NCI-H748 treated with DMSO at 0.1 percent for 48 hours (cell line): ENCODE data around the gene IRAG1.
"Not testable (repeated sequence)": the region's sequence is repeated elsewhere in the genome, so short reads cannot be mapped to it uniquely, and the experiment has no call there.

Experiments
- DNase-seq: peaks from one replicate; lab custom pipeline; 2025; lab: John Stamatoyannopoulos, UW

IRAG1 gene

GRCh38 chr11:10699072-10699471 is 5.5 kb upstream of the IRAG1 start:
- no peak for DNase-seq

GRCh38 chr11:10697323-10697620 is 3.7 kb upstream of the IRAG1 start:
- DNase-seq, result no peak

DNA sequence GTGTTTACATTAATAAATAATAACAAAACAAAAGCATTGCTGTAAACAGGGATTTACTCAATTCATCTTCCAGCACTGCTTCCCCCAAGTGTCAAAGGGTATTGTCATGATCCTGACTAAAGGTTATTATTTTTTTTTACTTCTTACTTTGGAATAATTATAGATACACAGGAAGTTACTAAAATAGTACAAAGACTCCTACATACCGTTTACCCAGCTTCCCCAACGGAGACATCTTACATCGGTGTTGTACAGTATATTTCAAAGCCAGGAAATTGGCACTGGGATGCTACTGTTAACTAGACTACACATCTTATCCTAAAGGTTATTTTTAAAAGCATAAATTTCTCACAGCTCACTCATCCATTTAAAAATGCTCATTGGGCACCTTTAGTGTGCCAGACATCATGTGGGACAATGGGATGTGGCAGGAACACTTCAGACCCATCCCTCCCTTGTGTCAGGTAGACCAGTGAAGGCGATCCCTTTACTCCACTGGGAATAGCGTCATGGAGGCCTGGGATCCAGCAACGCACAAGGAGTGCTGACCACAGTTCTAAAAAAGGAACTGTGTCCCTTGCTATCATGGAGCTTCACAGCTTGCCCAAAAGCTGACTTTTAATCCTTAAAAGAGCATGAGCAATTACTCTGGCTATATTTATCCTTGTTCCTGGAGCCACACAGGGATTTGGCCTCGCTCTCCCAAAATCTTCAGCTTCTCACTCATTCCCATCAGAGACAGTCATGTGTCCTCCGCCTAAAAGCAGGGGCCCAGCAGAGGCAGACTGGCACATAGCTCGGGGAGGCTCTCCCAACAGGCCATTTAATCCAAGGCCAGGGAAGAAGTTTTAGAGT is 3.1 kb upstream of the IRAG1 start:
- no peak for DNase-seq

GRCh38 chr11:10695833-10696232 is 2.3 kb upstream of the IRAG1 start:
- DNase-seq, result no peak

DNA sequence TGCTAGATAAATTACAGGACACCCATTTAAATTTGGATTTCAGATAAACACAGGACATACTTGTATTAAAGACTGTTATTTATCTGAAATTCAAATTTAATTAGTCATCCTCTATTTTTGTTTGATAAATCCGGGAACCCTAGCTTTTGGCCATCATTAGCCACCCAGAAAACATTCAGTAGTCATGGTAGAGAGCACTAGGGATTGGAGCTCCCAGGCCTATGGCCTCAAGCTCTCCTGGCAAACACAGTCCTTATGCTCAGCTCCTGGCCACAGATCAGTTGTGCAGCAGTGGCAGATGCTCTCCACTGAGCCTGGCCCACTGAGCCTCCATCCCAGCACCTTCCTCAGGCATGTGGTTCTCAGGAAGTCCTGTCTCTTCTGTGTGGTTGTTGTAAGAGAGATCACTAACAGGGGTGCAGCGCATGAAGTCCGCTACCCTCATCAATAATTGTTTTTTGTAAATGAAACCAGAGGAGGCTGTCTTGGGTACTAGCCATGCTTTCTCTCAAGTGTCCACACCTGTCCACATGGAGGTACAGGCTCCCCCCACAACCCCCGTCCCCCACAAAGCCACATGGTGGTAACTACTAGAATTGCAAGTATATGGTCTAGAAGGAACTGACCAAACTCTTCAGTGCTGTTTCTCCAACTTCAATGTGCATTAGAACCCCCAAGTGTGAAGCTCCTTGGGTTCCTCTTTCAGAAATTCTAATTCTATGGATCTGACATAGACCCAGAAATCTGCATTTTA is 1.1 kb upstream of the IRAG1 start:
- no peak for DNase-seq

DNA sequence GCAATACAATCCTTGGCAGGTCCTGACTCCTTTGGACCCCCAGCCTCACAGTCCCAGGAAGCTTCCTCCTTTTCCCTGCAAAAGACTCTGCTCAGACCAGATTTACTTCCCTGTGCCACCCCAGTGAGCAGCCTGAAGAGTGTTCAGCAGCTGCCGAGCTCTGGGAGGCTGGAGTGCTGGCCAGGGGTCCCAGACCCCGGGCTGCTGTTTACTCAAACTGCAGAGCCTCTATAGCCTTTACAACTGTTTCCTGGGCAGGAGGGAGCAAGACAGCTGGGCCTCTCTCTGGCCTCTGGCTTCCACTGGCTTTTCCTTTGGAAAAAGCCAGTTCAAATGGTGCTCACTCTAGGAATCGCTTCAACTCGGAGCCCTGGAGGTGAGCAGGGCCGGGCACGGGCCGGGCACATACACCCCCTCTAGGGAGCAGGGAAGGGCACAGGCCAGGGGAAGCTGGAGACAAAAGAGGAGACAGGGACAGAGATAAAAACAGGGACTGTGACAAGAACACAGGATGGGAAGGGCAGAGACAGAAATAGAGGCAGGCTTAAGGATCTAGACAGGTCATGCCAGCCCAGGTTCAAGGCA is 932 bp downstream of the IRAG1 start:
- no peak for DNase-seq

DNA sequence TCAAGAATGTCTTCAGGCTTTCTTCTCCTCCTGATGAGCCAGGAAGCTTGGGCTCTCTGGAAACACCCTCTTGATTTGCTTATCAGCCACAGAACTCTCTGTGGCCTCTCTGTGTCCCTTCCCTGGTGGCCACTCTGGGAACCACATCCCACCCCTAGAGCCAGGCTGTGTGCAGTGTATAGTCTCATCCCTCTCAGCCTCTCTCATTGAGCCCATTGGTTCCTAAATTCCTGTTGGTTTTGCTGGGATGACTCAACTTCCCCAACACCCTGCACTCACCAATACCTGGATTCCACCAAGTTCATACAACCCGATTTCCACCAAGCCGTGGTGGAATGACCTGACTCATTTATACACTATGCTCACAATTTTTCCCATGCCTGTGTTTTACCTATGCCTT is 5.2 kb downstream of the IRAG1 start:
- DNase-seq, result no peak

DNA sequence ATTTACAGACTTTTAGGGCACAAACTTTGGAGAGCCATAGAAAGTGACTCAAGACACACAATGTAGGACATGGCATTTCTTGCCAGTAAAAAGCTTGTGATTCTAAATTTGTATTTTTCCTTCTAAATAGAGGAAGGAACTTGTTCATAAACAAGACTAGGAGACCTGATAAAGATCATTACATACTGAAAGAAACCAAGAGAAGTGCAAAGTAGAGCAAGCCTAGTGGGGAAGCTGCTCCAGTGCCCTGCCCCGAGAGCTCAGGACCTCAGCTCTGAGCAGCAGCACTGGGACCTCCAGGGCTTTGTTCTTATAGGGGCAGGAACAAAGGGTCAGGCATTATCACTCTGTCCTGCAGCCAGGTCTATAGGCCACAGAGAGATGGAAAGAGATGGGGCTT is 7.2 kb downstream of the IRAG1 start:
- no peak for DNase-seq

GRCh38 chr11:10683429-10683828 is 10.1 kb downstream of the IRAG1 start:
- no peak for DNase-seq

GRCh38 chr11:10680956-10681487 is 12.5 kb downstream of the IRAG1 start:
- DNase-seq, result no peak

DNA sequence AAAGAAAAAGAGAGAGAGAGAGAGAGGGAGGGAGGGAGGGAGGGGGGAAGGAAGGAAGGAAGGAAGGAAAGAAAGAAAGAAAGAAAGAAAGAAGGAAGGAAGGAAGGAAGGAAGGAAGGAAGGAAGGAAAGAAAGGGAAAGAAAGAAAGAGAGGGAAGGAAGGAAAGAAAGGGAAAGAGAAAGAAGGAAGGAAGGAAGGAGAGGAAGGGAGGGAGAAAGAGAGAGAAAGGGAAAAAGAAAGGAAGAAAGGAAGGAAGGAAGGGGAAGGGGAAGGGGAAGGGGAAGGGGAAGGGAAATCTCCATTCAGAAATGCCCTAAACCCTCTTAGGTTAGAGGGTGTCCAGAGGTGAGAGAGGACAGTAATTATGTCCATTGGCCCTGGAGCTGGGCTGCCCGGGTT is 13.3 kb downstream of the IRAG1 start:
- DNase-seq, result not testable (repeated sequence)

DNA sequence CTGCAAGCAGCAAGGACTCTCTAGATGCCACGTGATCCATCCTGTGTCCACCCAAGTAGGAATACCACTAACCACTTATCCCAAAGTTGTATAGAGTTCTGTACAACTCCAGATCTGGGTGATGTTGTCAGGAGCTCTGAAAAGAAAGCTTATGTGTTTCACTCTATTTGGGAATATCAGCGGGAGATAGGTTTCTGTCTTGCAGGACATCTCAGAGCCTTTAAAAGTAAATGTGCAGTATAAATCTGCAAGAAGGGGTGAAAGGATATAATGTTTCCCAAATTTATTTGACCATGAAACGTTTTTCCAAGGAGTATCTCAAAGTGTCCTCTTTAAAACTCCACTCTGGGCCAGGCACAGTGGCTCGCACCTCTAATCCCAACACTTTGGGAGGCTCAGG is 13.9 kb downstream of the IRAG1 start:
- no peak for DNase-seq

- DNase-seq, result no peak
Observed at GRCh38 chr11:10678101-10678500, 15.5 kb downstream of the IRAG1 start.

GRCh38 chr11:10676919-10677318 is 16.6 kb downstream of the IRAG1 start:
- DNase-seq, result no peak

DNA sequence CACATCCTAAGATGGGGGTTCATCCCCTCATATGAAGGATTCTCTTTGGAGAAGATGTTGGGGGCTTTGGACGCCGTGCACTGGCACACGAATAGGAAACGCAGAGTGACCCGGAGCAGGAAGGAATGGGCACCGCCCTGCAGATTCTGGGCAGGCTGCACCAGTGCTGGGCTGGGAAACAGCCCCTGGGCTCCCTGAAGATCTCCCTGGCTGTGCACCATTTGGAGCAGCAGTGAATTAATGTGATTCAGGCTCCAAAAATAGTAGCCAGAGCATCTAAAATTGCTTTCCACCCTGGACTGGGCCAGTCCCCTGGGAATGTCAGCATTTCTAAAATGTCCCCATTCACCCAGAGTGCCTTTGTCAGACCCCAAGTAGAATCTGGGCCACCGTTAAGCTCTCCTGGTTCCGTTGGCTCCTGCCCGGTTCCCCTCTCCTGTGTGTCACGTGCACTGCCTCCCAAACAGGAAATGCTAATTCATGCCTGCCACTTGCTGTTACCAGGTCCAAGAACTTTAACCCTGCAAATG is 18.6 kb downstream of the IRAG1 start:
- DNase-seq, result no peak

DNA sequence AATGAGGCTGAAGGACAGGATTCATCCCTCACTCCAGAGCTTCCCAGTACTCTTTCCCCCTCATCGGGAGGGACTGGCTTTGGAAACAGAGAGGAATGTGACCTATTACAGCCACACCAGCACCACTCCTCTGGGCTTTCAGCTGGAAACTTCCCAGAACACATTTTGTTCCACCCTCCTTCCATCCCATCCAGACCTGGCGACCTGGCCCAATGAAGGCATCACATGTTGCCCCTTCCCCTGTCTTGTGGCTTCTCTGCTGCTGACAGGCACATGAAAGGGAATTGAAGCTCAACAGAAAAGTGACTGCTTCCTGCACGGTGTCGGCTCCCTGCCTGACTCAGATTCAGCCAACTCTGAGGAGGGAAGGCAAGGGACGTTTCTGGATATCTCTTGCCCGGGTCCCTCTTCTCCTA is 19.1 kb downstream of the IRAG1 start:
- DNase-seq, result no peak

- DNase-seq, result no peak
Observed at GRCh38 chr11:10673501-10674062, 20.0 kb downstream of the IRAG1 start.

DNA sequence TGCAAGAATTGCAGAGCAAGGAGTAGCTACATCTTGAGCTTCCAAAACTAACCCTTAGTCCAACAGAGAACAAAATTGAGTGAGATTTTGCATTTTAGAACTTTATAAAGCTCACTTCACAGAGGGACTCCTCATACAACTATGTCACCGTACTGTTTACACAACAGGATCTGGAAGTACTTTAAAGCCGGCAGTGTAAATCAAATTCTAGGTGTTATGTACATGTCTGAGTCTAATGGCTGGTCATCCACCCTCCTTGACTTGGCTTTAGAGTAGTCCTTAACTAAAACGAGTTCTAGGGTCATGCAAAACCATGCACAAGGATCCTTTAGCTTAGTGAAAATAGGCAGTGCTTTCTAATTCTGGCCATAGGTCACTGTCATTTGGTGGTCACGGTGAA is 23.5 kb downstream of the IRAG1 start:
- DNase-seq, result no peak

- DNase-seq, result peak; percentile 18
Observed at GRCh38 chr11:10669258-10670033, 24.1 kb downstream of the IRAG1 start.

DNA sequence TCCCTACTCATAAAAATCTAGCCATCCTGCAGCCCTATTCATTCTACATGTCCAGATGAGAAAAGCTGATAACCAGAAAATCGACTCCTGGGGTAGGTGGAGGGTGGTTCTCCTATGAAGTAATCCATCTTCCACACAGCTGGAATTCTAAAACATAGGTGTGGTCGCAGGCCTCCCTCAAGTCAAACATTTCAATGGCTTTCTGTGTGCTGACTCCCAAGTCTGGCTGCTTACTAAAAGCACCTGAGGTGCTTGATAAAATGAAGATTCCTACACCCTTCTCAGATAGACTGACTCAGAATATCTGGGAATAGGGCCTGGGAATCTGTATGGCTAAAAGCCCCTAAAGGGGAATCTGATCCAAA is 26.1 kb downstream of the IRAG1 start:
- no peak for DNase-seq
